ENCODE data around the gene LGALS16.

The LGALS16 gene

GRCh38 chr19:39708594-39708993 lies 52.9 kb downstream of the LGALS16 start:
- no peak for TF ChIP-seq CTCF (IDR thresholded peaks at IDR 0.05; ENCODE audit: insufficient read depth, low read length, poor library complexity, severe bottlenecking)
- H3K27me3 ChIP-seq (replicated peaks; ENCODE audit: control insufficient read depth, insufficient read depth, low read length), result no peaks in the 10 kb centered on the region
- H3K4me3 ChIP-seq (replicated peaks; ENCODE audit: low read depth, low read length), result no peak overlapping the region
- no peak for DNase-seq (ENCODE audit: extremely low read depth, insufficient read length)
- H3K36me3 ChIP-seq (ENCODE audit: control insufficient read depth, insufficient read depth, low read length), result no peaks in the 10 kb centered on the region

GRCh38 chr19:39709026-39709872 lies 53.5 kb downstream of the LGALS16 start:
- no peak for TF ChIP-seq CTCF (IDR thresholded peaks at IDR 0.05; ENCODE audit: insufficient read depth, low read length, poor library complexity, severe bottlenecking)
- Histone ChIP-seq H3K4me3 (replicated peaks; ENCODE audit: low read depth, low read length) (no peak overlapping the region), H3K36me3 (ENCODE audit: control insufficient read depth, insufficient read depth, low read length) (no peaks in the 10 kb centered on the region), H3K27me3 (replicated peaks; ENCODE audit: control insufficient read depth, insufficient read depth, low read length) (no peaks in the 10 kb centered on the region)
- DNase-seq (ENCODE audit: extremely low read depth, insufficient read length), result no peak
